HPDE6-E6E7 (cell line): Measurements from ENCODE around the gene NNAT.

Experiments used
- DNase-seq: peaks from one replicate; pipeline ENCODE4 v3.0.0; 2011; ENCODE audit warnings: missing footprints; ENCODE audit errors: extremely low spot score

NNAT gene

GRCh38 chr20:37502654-37503053 lies 18.4 kb upstream of the NNAT start:
- DNase-seq: no peak

DNA sequence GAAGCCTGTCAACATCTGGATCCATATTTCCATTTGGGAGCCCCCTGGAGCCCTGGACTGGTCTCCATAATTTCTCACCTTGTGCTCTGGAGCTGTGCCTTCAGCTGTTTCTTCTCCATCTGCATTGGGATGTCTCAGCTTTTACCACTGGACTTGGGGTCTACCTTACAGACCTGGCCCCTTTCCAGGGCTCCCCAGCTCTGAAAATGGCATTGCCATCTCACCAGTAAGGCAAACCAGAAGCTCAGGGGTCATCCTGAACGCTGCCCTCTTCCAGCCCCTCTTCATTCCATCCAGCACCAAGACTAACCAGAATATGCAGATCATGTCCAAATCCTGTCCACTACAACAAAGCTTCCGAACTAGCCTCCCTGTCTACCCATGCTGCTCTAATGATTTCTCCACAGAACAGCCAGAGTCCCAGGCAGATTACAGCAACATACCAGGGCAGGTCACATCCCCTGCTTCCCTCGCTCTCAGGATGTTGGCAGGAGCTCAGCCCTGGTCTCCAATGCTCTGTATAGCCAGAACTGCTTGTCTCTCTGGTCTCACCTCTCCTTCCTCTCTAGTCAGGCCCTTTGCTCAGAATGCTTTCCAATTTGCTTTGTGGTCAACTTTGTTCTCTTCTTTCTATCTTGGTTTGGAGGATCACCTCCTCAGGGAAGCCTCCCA lies 17.7 kb upstream of the NNAT start:
- DNase-seq: no peak

DNA sequence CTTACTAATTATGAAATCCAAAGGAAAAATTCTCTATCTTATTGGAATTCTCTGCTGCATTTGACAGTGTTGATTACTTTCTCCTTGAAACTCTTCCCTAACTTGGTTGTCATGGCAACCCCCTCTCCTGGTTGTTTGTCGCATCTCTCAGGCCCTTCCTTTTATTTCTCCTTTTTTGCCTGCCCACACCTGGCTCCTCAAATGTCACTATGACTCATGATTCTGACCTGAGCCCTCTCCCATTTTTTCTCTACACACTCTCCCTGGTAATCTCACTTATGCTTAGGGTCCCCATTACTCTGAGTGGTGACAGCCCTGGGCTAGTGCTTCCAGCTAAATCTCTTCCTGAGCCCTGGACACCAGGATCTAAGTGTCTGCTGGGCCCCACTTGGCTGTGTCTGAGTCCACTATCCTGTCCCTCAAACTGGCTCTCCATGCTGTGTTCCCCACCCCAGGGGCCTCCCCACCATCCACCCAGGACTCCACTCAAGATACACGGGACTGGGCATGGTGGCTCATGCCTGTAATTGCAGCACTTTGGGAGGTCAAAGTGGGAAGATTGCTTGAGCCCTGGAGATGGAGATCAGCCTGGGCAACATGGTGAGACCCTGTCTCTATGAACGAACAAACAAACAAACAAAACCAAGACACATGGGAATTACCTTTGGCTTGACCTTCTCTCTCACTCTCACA lies 16.5 kb upstream of the NNAT start:
- DNase-seq: no peak

DNA sequence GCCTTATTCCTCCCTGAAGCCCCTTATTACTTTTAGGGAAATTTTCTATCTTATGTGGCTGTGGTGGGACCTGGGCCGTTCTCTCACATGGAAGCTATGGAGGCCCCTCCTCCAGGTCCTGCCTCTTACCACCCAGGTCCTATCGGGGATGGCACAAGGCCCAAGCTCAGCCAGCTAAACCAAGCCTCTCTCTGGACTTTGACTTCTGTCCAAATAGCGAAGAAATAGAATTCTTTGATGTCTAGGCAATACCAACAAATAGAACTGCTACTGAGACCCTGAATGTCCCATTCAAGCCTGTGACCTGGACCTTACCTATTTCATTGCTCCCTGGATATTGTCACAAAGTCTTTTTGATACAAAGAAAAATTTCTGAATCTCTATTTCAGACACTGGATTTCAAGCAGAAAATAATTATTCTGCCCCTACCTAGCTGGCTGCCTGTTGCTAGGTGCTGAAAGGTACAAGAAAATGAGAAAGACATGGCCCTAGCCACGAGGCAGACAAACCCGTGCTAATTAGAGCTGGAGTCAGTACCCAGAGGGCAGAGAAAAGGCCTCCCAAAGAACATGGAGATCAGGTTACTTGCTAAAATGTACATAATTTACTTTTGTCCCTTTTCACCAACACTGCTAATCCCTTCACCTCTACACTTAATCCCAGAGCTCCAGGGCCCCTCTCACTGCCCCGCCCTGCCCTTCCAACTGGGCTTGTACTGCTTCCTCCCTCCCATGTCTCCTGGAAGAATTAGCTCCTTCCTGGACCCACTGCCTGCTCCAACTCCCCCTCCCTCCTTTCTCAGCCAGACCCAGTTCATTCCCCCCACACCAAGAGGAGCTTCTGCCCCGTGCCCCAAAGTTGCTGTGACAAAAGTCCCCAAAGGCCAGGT lies 15.5 kb upstream of the NNAT start:
- no peak for DNase-seq

DNA sequence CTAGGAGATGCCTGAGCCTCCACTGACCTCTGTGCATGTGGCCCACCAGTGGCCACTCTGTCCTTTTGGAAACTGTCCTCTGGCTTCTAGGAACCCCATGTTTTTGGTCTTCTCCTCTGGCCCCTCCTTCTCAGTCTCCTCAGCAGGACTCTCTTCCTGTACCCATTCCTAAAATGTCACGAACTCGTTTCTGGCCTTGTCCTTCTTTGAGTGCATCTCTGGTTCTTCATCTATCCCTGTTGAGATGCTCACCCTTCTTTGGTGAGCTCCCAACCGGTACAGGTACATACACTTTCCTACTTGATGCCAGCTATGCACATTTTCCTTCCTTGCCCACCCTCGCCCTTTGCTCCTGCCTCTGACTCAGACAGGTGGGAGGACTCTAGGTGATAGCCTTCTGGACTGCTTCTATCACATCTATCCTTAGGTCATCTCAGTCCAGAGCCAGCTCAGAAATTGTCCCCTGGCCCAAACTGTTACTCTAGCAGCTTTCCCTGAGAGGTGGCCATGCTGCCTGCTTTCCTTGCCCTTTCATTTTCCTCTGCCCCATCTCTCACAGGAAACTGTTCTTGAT lies 14.8 kb upstream of the NNAT start:
- no peak for DNase-seq

DNA sequence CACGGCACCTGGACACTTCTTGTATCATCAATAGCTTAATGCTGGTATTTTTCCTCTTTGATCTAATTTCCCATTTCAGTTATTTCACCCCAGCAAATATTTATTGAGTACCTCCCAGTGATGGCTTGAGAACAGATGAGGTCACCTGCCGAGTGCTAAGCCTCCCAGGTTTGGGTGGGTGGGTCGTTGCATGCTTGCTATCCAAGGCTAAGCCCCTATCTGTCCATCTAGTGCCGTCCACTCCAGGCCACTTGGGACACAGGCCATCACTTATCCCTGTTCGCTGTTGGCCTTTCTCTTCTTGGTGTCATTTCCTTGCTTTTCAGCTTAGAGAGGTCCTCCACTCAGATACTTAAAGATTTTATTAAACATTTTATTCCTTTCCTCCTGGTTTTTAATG lies 10.8 kb upstream of the NNAT start:
- DNase-seq: no peak

DNA sequence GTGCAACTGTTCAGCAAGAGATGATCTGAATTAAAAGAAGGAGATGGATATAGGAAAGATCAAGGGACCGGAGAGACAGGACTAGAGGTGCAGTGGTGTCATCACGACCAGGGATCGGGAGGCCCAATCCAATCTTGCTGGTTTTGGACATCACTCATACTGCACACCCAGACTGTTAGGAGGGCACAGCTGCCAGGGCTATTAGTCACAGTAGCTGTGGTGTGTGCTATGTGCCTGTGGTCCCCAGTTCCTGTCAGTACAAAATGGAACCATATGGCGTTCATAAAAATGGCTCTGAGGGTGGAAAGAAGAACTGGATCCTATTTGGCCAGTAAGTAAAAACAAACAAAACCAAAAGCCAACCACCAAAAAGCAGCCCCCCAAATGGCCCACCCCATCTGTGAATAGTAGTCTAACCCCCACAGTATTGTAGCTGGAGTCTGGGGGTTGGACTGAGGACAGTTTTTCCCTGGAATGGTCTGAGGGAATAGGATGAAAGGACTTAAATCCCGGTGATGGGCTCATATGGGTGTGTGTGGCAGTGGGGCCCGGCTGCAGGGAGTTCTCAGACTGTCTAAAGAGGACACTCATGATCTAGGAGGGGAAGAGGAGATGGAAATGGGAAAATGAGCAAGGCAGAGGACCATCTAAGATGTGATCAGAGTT lies 9.3 kb upstream of the NNAT start:
- no peak for DNase-seq

- no peak for DNase-seq
Observed at GRCh38 chr20:37513779-37514359, 7.2 kb upstream of the NNAT start.

DNA sequence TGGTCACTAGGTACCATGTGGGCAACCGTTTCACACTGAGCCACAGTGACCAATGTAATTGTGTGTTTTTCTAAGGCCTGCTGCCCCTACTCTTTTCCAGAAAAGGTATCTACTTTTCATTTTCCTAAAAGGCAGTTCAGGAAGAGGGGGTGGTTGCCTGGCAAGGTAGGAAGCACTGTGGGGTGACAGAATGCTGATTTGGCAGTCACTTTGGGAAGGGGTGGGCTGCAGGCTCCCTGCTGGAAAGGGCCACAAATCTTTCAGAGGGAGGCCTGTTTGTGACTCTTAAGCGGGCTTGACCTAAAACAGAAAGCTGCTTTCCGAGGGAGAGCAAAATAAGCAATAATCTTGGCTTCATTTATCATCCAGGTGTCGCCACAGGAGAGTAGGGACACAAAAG lies 5.2 kb upstream of the NNAT start:
- no peak for DNase-seq

DNA sequence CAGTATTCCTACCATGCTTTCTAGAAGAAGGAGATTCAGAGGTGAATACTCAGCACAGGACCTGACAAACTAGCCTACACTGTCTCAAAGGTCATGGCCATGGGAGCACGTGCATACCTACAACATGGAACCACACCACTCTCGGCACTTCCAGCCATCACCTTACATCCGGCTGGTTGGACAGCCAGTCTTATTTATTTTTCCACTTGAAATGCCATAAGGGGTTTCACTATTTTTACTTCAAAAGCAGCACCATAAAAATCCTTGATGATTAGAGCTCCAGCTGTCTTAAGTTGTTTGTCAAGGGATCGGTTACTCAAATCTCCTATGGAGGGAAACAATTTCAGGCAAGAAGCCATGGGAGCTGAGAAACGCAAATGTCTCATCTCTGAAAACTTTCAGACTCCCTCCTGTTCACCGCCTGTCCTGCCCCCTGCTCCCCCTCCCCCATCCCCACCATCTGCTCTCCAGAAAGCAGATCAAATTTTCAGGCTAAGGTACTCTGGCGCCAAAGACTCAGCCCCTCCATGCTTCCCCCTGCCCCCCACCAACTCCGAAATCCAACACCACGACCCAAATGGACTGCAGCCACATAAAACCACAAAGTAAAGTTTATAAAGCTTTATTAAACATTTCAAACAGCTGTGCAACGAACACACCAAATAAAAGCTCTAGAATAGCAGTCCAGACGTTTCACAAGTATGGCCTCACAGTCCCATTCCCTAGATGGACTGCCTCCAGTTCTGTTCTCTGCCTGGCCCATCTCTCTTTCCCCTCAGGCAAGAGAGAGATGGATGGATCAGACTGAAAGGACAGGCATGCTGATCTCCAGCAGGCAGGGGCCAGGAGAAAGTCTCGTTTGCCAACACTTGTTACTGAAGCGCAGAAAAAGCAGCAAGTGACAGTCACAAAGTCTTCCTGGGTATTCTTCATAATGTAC lies 4.0 kb upstream of the NNAT start:
- DNase-seq: no peak

DNA sequence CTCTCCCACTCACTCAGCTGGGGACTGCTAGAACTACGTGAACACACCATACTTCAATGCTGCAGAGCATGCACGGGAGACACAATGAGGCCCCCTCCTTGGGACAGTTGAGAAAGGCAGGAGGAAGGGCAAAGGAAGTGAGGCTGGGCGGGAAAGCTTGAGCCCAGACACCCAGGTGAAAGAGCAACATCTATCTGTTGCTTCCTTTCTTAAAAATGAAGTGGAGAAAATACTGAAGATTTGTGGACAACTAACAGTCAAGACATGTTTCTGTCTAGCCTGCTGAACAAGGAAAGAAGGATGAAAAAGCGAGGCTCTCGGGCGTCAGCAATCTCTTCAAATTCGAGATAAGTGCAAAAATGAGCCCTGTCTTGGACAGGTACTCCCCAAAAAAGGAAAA lies 3.0 kb upstream of the NNAT start:
- no peak for DNase-seq

GRCh38 chr20:37518606-37519507 lies 2.2 kb upstream of the NNAT start:
- no peak for DNase-seq

DNA sequence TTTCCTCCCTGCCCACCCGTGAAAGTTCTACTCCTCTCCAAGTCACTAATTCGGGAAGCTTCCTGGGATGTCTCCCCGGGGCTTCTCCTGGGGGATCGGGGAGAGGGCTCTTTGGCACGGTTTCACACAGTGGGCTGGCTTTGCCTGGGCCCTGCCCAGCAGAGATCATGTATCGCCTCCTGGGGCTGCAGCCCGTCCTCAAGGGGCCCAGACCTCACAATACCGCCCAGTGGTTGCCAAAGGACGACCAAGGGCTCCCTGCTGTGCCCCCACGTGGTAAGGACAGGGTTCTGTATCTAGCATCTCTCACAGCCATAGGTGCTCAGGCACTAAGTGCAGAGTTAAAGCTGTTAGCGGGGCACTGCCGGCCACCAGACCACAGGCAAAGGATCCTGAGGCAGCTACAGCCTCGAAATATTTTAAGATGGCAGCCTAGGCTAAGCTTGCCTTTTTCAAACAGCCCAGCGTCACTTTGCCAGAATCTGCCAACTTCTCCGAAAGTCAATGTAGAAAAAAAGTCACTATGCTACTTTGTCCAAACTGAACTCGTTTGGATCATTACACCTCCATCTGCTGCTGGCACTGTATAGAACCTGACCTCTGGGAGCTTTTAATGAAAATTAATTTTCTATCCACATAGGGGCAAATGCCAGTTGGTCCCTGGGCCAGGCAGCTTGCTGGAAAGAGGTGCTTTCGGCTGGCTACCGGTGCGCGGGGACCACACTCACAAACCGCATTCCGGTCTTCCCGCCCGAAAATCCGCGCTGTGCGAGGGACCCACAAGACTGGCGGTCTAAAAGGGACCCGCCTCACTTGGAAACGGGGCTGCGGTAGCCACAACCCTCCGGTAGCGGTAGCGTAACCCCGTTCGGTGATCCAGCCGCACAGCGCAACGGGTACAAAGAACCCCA lies 1.3 kb upstream of the NNAT start:
- no peak for DNase-seq

GRCh38 chr20:37520419-37520955 lies 563 bp upstream of the NNAT start:
- DNase-seq: no peak

DNA sequence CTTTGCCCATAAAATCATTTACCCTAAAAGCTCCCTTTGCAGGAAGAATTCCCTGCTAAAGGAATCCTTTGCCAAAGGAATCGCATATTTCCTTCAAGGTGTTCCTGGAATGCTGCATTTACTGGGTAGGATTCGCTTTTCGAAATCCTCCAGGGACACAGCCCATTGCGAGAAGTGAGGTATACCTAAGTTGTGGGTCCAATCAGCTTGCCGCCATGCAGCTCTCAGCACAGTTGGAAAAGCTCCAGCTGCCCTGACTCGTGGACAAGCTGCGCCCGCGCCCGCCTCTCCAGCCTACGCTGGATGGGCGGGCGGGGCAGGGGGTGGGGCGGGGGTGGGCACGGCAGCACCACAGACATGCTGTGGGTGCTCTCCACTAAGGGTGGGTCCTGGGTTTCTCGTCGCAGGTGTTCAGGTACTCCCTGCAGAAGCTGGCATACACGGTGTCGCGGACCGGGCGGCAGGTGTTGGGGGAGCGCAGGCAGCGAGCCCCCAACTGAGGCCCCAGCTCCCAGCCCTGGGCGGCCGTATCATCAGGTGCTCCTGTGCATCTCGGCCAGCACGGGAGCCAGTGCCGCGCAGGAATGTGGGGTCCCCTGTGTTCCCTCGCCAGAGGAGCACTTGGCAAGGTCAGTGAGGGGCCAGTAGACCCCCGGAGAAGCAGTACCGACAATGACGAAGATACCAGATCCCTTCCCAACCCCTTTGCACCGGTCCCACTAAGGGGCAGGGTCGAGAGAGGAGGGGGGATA lies 1.4 kb downstream of the NNAT start:
- no peak for DNase-seq

DNA sequence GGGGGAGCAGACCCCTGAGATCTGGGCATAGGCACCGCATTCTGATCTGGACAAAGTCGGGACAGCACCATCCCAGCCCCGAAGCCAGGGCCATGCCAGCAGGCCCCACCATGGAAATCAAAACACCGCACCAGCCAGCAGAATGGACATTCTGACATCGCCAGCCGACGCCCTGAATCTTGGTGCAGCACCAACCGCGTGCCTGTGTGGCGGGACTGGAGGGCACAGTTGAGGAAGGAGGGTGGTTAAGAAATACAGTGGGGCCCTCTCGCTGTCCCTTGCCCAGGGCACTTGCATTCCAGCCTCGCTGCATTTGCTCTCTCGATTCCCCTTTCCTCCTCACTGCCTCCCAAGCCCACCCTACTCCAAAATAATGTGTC lies 2.0 kb downstream of the NNAT start:
- no peak for DNase-seq
